ENCODE data around the gene PGA5.

Gene PGA5

DNA sequence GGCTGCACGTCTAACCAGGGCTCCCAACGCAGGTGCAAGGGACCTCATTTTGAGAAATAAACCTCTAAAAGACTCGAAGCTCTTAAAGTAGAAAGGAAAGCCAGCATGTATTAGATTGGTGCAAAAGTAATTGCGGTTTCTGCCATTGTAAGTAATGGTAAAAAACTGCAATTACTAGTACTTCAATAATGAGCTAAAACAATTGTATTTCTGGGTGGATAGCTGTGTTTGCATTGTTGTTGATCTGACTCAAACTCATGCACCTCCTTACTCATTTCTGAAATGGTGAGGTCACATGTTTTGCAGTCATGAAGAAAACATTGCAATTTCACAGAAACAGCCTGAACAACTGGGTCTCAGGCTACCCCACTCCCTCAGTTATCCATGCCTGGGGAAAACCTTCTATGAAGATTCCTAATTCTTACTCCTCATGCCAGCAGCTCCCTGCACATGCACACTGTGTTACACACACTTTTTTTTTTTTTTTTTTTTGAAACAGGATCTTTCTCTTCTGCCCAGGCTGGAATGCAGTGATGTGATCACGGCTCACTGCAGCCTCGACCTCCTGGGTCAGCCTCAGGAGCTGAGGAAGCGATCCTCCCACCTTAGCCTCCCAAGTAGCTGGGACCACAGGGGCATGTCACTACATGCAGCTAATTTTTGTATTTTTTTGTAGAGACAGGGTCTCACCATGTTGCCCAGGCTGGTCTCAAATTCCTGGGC is 29.5 kb downstream of the PGA5 start:
- Histone ChIP-seq H3K9me3 (ENCODE audit: control insufficient read depth, insufficient read depth, low read depth, low read length) (no peaks in the 10 kb centered on the region), H3K27me3 (ENCODE audit: control insufficient read depth, insufficient read depth, low read length) (no peaks in the 10 kb centered on the region), H3K4me3 (ENCODE audit: low read depth, low read length) (no peak overlapping the region), H3K9ac (ENCODE audit: low read length) (no peak overlapping the region), H3K36me3 (ENCODE audit: control insufficient read depth, insufficient read depth, low read length) (peaks cover 39% of the 10 kb centered on the region), H3K4me1 (ENCODE audit: control insufficient read depth, insufficient read depth, low read length) (no peaks in the 10 kb centered on the region), H3K27ac (ENCODE audit: low read depth, low read length) (no peak overlapping the region)

DNA sequence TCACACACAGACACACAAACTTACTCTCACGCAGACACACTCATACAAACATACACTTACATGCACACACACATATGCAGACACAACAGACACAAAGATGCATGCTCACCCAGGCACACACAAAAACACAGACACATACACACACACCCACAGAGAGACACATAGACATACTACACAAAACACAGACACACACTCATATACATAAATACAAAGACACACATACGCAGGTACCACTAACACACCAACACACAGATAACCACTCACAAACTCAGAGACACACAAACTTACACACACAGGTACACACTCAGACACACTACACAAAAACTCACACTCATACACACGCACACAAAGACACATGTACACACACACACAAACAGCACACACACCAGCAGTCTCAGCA is 31.8 kb downstream of the PGA5 start:
- Histone ChIP-seq H3K4me3 (ENCODE audit: low read depth, low read length) (no peak overlapping the region), H3K4me1 (ENCODE audit: control insufficient read depth, insufficient read depth, low read length) (no peaks in the 10 kb centered on the region; the same call in 1 of the 2 replicates), H3K27ac (ENCODE audit: low read depth, low read length) (no peak overlapping the region), H3K36me3 (ENCODE audit: control insufficient read depth, insufficient read depth, low read length) (peaks cover 42% of the 10 kb centered on the region), H3K27me3 (ENCODE audit: control insufficient read depth, insufficient read depth, low read length) (no peaks in the 10 kb centered on the region), H3K9ac (ENCODE audit: low read length) (no peak overlapping the region), H3K9me3 (ENCODE audit: control insufficient read depth, insufficient read depth, low read depth, low read length) (no peaks in the 10 kb centered on the region)

DNA sequence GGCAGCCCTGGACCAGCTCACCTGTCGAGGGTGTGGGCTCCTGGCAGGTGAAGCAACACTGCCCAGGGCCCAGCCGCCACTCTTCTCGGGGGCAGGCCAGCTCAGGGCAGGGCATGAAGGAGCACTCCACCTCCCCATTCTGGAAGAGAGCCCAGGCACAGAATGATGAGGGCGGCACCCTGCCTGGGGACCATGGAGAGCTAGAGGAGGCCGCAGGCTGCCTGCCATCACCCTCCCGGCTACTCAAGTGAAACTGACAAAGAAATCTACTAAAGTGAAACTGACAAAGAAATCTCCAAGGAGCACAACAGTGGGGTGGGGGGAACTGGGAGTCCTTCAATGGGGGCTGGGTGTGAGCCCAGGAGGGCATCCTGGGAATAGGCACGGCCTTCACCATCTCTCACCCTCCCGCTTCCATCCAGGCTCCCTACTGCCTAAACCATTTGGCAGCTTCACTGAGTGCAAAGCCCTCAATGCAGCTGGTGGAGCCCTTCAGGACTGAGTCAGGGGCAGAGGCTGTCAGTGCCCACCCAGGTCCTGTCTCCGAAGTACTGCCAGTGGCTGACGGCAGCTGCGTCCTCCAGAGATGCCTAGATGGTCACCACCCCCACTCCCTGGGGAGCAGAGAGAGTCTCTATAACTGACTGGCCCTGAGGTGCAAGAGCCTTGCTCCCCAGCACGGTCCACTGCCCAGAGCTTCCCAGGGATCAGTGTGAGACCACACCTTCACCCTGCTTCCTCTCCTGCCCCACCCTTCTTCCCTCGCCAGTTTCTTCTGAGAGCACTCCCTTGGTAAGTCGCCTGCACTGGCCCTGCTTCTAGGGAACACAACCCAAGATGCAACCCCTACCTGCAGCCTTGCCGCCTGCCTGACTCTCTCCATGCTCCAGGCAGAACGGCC is 32.5 kb downstream of the PGA5 start:
- H3K27me3 ChIP-seq (ENCODE audit: control insufficient read depth, insufficient read depth, low read length) = no peaks in the 10 kb centered on the region
- H3K27ac ChIP-seq (ENCODE audit: low read depth, low read length) = no peak overlapping the region
- H3K4me1 ChIP-seq (ENCODE audit: control insufficient read depth, insufficient read depth, low read length) = peaks cover 4% of the 10 kb centered on the region; the same call in 1 of the 2 replicates
- H3K4me3 ChIP-seq (ENCODE audit: low read depth, low read length) = no peak overlapping the region
- H3K36me3 ChIP-seq (ENCODE audit: control insufficient read depth, insufficient read depth, low read length) = peaks cover 45% of the 10 kb centered on the region
- H3K9me3 ChIP-seq (ENCODE audit: control insufficient read depth, insufficient read depth, low read depth, low read length) = no peaks in the 10 kb centered on the region
- H3K9ac ChIP-seq (ENCODE audit: low read length) = no peak overlapping the region

DNA sequence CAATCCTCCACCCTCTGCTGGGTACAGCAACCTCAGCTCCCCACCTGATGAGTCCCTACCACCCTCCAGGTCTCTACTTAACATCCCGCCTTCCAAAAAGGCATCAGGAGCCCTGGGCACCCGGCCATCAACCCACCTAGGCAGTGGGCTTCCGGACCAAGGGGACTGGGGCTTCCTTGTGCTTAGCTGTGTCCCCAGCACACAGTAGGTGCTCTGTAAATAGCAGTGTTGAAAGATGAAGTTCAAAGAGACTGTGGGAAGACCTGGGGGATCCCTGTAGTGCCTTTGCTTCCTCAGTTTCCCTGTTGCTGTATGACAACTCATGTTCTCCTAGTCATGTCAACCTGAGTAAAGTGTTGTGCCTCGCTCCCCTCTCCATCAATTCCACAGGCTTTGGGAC is 33.1 kb downstream of the PGA5 start:
- H3K36me3 ChIP-seq (ENCODE audit: control insufficient read depth, insufficient read depth, low read length) = peaks cover 45% of the 10 kb centered on the region
- no peak overlapping the region for H3K4me3 ChIP-seq (ENCODE audit: low read depth, low read length)
- H3K4me1 ChIP-seq (ENCODE audit: control insufficient read depth, insufficient read depth, low read length) = peaks cover 5% of the 10 kb centered on the region; the same call in 1 of the 2 replicates
- H3K27ac ChIP-seq (ENCODE audit: low read depth, low read length) = no peak overlapping the region
- H3K27me3 ChIP-seq (ENCODE audit: control insufficient read depth, insufficient read depth, low read length) = no peaks in the 10 kb centered on the region
- no peak overlapping the region for H3K9ac ChIP-seq (ENCODE audit: low read length)
- H3K9me3 ChIP-seq (ENCODE audit: control insufficient read depth, insufficient read depth, low read depth, low read length) = no peaks in the 10 kb centered on the region

DNA sequence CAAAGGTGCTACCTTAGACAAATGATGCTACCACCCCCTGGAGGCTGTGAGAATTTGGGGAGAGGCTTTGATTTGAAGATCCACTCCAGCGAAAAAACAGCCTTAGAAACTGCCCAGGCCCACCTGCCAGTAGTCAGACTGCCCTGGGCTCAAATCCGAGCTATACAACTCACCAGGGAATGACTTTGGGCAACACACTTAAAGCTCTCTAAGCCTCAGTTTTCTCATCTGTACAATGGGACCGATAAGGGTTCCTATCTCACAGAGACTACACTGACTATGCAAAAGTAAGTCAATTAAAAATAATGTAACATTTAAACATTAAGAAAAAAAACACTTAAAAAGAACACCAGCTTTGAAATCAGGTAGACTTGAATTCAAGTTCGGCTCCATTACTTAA is 34.2 kb downstream of the PGA5 start:
- H3K9ac ChIP-seq (ENCODE audit: low read length) = no peak overlapping the region
- no peaks in the 10 kb centered on the region for H3K9me3 ChIP-seq (ENCODE audit: control insufficient read depth, insufficient read depth, low read depth, low read length)
- peaks cover 12% of the 10 kb centered on the region for H3K4me1 ChIP-seq (ENCODE audit: control insufficient read depth, insufficient read depth, low read length)
- H3K4me3 ChIP-seq (ENCODE audit: low read depth, low read length) = no peak overlapping the region
- H3K27me3 ChIP-seq (ENCODE audit: control insufficient read depth, insufficient read depth, low read length) = no peaks in the 10 kb centered on the region
- no peak overlapping the region for H3K27ac ChIP-seq (ENCODE audit: low read depth, low read length)
- peaks cover 43% of the 10 kb centered on the region for H3K36me3 ChIP-seq (ENCODE audit: control insufficient read depth, insufficient read depth, low read length)

DNA sequence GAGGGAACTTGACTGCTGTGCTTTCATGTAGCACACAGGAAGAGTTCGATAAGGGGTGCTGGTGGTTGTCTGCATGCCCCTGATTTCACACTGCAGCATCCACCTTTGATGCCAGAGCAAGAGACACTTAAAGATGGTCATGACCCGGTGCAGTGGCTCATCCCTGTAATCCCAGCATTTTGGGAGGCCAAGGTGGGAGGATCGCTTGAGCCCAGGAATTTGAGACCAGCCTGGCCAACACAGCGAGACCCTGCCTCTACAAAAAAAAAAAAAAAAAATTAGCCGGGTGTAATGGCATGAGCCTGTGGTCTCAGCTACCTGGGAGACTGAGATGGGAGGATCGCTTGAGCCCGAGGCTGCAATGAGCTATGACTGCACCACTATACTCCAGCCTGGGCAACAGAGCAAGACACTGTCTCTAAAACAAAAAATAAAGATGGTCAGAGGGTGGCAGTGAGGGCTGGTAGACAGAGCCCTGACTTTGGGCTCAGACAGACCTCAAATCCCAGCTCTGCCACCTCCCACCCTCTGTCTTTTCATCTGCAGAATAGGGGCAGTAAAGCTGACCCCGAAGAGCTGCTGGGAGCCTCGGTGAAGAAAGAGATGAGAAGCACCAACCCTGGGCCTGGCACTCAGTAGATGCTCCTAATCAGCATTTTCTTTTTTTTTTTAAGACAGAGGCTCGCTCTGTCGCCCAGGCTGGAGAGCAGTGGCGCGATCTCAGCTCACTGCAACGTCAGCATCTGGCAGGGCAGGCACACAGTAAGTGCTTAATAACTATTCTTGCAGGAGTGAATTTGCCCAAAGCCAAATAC is 36.4 kb downstream of the PGA5 start:
- peaks cover 26% of the 10 kb centered on the region for H3K36me3 ChIP-seq (ENCODE audit: control insufficient read depth, insufficient read depth, low read length)

DNA sequence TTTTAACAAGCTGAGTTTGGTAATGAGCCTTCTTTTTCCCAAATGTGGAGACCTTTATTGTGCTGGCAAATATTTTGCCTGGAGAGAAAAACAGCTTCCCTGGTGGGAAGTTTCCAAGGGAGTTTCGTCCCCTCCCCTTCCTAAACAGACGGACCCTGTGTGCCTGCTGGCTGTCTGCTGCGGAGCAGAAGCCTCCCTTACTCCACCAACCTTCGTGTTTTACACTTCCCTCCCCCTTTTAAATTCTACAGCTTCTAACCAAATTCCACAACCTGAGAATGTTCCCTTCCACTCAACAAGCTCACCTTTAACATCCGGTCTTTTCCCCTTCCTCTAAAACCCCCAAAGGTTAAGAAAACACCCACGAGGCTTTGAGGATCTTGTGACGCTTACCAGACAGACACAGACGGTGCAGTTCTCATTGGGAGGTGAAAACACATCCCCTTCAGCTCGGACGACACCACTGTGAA is 37.1 kb downstream of the PGA5 start:
- Histone ChIP-seq H3K9ac (ENCODE audit: low read length) (peak overlapping the region; percentile 1), H3K4me3 (ENCODE audit: low read depth, low read length) (no peak overlapping the region), H3K27ac (ENCODE audit: low read depth, low read length) (no peak overlapping the region), H3K4me1 (ENCODE audit: control insufficient read depth, insufficient read depth, low read length) (peaks cover 29% of the 10 kb centered on the region), H3K9me3 (ENCODE audit: control insufficient read depth, insufficient read depth, low read depth, low read length) (no peaks in the 10 kb centered on the region), H3K27me3 (ENCODE audit: control insufficient read depth, insufficient read depth, low read length) (no peaks in the 10 kb centered on the region; the same call in 1 of the 2 replicates), H3K36me3 (ENCODE audit: control insufficient read depth, insufficient read depth, low read length) (peaks cover 20% of the 10 kb centered on the region)

More for the DNA sequence above, 36.4 kb downstream of the PGA5 start:
- Histone ChIP-seq H3K9ac (ENCODE audit: low read length) (no peak overlapping the region), H3K4me1 (ENCODE audit: control insufficient read depth, insufficient read depth, low read length) (peaks cover 28% of the 10 kb centered on the region), H3K4me3 (ENCODE audit: low read depth, low read length) (no peak overlapping the region), H3K27ac (ENCODE audit: low read depth, low read length) (no peak overlapping the region), H3K27me3 (ENCODE audit: control insufficient read depth, insufficient read depth, low read length) (no peaks in the 10 kb centered on the region; the same call in 1 of the 2 replicates), H3K9me3 (ENCODE audit: control insufficient read depth, insufficient read depth, low read depth, low read length) (no peaks in the 10 kb centered on the region)

DNA sequence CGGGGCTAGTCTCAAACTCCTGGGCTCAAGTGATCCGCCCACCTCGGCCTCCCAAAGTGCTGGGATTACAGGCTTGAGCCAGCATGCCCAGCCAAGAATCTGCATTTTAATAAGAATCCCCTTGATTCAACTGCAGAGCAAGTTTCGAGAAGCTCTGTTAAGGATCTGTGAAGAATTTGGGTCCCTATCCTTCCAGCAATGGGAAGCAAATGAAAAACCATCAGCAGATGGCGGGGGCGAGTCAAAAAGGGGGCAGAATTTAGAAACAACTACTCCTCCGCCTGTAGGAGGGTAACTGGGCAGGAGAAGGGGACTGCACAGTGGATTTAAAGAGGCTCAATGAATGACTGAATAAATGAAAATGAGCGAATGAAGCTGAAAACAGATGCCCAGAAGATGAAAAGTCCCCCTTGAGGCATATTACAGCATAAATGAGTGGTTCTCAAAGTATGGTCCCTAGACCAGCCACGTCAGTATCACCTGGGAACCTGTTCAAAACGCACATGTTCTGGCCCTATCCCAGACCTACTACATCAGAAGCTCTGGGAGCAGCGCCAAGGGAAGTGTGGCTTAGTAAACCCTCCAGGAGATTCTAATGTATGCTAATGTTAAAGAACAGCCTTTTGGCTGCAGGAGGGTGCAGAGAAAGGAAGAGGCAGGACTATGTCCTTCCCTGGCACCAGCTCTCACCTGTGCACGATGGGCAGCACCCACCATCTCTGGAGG is 39.1 kb downstream of the PGA5 start:
- Histone ChIP-seq H3K27ac (ENCODE audit: low read depth, low read length) (no peak overlapping the region), H3K36me3 (ENCODE audit: control insufficient read depth, insufficient read depth, low read length) (peaks cover 16% of the 10 kb centered on the region; the same call in 1 of the 2 replicates), H3K9me3 (ENCODE audit: control insufficient read depth, insufficient read depth, low read depth, low read length) (no peaks in the 10 kb centered on the region), H3K4me1 (ENCODE audit: control insufficient read depth, insufficient read depth, low read length) (peaks cover 29% of the 10 kb centered on the region), H3K9ac (ENCODE audit: low read length) (no peak overlapping the region), H3K27me3 (ENCODE audit: control insufficient read depth, insufficient read depth, low read length) (no peaks in the 10 kb centered on the region; the same call in 1 of the 2 replicates), H3K4me3 (ENCODE audit: low read depth, low read length) (no peak overlapping the region)

DNA sequence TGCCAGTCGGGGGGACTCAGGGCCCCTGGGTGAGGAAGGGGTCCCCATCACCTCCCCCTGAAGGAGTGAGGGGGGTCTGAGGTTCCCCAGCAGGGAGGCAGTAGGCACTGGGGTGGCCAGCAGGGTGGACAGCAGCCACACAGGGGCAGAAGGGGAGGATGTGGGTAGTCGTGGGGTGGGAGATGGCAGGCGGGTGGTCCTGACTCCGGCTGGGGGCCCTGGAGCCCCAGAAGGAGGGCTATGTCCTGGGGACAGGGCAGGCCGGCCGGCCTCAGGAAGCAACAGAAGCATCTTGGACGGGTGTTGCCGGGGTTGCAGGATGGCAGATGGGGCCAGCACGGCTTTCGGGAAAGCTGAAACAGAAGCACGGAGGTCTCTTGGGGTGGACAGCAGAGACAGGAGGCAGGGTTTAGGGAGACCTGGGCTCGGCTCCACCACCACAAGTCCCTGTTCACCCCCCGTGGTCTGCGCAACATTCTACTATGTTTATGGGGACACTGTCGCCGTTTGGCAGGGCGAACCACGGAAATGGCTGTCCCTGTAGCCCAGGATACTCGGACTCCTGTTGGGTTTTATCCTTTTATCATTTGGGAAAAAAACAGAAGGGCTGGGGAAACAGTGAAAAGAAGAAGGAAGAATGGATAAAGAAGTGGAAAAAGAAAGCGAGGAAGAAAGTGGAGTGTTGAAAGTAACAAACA is 40.1 kb downstream of the PGA5 start:
- H3K4me3 ChIP-seq (ENCODE audit: low read depth, low read length) = no peak overlapping the region
- no peaks in the 10 kb centered on the region for H3K9me3 ChIP-seq (ENCODE audit: control insufficient read depth, insufficient read depth, low read depth, low read length)
- H3K36me3 ChIP-seq (ENCODE audit: control insufficient read depth, insufficient read depth, low read length) = peaks cover 20% of the 10 kb centered on the region
- peaks cover 29% of the 10 kb centered on the region for H3K4me1 ChIP-seq (ENCODE audit: control insufficient read depth, insufficient read depth, low read length)
- H3K27me3 ChIP-seq (ENCODE audit: control insufficient read depth, insufficient read depth, low read length) = no peaks in the 10 kb centered on the region; the same call in 1 of the 2 replicates
- no peak overlapping the region for H3K27ac ChIP-seq (ENCODE audit: low read depth, low read length)
- H3K9ac ChIP-seq (ENCODE audit: low read length) = no peak overlapping the region

Measured in HUES6 (cell line).